GM19397 (cell line): ENCODE measurements around the gene EXOSC5.
"Not testable (repeated sequence)": the region's sequence is repeated elsewhere in the genome, so short reads cannot be mapped to it uniquely, and the experiment has no call there.

Experiments used
- ATAC-seq: cut with Tn5 transposase; IDR thresholded peaks from one replicate; pipeline ENCODE4 v1.9.1; 2021; ENCODE audit warnings: mild to moderate bottlenecking, moderate library complexity; ENCODE audit not compliant: unreplicated experiment

The EXOSC5 gene

DNA sequence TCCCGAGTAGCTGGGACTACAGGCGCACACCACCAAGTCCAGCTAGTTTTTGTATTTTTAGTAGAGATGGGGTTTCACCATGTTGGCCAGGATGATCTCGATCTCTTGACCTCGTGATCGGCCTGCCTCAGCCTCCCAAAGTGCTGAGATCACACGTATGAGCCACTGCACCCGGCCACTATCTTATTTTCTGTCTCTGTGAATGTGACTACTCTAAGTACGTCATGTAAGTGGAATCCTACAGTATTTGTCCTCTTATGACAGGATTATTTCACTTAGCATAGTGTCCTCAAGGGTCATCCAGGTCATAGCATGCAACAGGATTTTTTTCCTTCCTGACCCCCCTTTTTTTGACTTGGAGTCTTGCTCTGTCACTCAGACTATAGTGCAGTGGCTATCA is 25.6 kb downstream of the EXOSC5 start:
- no peak for ATAC-seq

DNA sequence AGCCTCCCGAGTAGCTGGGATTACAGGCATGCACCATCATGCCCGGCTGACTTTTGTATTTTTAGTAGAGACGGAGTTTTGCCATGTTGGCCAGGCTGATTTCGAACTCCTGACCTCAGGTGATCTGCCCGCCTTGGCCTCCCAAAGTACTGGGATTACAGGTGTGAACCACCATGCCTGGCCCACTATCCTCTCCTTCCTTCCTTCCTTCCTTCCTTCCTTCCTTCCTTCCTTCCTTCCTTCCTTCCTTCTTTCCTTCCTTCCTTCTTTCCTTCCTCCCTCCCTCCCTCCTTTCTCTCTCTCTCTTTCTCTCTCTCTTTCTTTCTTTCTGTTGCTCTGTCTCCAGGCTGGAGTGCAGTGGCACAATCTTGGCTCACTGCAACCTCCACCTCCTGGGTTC is 26.0 kb downstream of the EXOSC5 start:
- not testable (repeated sequence) for ATAC-seq

DNA sequence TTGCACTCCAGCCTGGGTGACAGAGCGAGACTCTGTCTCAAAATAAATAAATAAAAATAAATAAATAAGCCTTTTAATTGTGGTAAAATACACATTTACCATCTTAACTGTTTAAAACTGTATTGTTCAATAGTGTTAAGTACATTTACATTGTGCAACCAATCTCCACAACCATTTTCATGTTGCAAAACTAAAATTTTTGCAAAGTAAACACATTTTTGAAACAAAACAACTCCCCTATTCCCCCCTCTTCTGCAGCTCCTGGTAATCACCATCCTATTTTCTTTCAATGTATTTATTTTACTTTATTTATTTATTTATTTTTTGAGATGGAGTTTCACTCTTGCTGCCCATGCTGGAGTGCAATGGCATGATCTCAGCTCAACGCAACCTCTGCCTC is 27.4 kb downstream of the EXOSC5 start:
- no peak for ATAC-seq

DNA sequence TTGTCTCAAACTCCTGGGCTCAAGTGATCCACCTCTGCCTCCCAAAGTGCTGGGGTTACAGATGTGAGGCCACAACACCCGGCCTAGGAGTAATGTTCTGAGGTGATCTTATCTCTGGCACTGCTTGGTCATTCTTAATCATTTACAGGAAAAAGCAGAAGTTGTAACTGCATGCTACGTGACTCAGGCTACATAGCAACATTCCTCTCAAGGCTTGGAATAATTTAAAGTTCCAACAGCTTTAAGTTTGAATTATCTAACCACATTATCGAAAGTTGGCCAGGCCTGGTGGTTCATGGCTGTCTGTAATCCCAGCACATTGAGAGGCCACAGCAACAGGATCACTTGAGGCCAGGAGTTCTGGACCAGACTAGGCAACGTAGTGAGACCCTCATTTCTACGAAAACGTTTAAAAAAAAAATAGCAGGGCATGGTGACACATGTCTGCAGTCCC is 29.3 kb downstream of the EXOSC5 start:
- no peak for ATAC-seq

DNA sequence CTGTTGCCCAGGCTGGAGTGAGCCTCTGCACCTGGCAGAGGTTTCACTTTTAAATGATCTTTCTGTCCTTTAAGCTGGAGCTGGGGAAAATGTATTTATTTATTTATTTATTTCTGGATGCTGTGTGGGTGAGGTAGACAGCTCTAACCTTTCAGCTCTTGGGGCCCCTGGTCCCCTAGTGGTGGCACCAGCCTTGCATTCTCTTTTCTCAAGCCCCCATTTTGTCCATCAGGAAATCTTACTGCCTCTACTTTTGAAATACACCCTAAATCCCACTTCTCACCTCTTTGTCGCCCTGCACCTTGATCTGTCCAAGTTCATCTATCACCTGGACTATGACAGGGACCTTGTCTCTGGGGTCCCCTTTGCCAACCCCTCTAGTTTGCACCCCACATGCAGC is 31.1 kb downstream of the EXOSC5 start:
- ATAC-seq: no peak

DNA sequence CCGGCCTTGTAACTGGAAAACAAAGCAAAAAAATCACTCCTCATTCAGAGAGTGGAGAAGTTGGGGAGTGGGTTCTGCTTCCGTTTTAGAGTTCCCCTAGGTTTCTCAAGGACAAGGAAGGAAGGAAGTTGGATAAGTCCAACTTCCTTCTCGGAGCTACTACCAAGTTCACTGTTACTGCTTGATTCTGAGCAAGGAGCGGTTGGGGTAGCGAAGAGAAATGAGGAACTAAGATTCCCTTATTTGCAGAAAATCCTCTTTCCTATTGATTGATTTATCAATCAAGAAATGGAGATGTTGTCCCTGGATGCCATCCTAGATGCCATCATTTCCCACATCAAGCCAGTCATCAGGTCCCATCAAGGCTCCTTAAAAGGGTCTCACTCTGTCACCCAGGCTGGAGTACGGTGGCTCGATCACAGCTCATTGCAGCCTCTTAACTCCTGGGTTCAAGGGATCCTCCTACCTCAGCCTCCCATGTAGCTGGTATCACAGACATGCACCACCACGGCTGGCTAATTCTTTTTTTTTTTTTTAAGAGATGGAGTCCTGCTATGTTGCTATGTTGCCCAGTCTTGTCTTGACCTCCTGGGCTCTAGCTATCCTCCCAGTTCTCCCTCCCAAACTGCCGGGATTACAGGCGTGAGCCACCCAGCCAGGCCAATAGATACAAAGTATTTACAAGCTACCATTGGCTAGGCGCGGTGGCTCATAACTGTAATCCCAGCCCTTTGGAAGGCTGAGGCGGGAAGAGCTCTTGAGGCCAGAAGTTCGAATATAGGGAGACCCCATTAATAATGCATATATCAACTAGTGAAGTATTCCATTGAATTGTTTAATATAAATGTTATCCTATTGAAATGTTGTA is 32.4 kb downstream of the EXOSC5 start:
- no peak for ATAC-seq

DNA sequence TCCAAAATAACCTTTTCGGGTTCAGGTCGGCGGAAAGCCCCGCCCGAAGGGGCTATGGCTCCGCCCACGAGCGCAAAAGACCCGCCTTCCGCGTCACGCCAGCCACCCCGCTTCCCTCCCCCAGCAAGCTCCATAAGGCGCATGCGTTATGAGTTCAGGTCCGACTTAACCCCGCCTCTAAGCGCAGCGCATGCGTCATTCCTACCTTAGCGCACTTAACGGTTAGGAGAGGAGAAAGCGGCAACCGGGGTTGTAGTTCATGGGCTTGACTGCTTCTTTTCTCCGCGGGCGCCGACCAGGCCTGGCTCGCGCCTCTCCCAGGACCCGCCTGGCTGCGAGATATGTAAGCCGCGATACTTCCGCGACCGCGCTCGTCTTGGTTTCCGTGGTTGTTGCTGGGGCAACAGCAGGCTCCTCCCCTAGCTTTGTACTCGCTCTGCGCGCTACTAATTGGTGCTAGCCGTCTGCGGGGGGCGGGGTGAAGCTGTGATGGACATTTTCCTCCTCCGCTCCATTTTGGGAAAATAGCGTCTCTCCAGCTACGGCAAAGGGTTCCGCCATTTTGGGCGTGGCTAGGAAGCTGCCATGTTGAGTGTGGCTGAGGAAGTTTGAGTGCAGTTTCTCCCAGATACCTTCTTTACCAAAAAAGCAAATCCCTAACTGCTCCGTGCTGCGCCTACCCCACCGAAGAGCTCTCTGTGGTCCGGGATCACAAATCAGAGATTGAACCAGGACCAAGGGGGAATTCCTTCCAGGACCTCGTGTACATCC is 33.2 kb downstream of the EXOSC5 start, which contains the start of gene B9D2:
Gene B9D2, minus strand, starts transcription at position 397 of the 771 bp plus-strand sequence. CDS start 630 bp downstream, outside the sequence.
- ATAC-seq: peak; percentile 81

DNA sequence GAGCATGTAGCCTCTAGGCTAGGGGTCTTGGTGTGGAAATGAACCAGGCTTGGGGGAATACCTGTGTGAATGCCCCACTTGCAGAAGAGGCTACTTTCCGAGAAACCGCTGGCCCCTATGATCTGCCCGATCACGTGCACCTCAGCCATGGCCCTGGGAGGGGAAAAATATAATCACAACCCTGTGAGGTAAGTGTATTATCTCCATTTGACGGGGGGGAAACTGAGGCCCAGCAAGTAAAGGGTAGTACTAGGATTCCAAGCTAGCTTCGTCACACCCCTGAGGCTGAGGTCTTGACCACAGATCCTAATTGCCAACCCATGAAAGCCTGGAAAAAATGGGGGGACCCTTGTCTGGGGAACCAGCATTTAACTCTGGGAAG is 33.8 kb downstream of the EXOSC5 start:
- ATAC-seq: no peak

DNA sequence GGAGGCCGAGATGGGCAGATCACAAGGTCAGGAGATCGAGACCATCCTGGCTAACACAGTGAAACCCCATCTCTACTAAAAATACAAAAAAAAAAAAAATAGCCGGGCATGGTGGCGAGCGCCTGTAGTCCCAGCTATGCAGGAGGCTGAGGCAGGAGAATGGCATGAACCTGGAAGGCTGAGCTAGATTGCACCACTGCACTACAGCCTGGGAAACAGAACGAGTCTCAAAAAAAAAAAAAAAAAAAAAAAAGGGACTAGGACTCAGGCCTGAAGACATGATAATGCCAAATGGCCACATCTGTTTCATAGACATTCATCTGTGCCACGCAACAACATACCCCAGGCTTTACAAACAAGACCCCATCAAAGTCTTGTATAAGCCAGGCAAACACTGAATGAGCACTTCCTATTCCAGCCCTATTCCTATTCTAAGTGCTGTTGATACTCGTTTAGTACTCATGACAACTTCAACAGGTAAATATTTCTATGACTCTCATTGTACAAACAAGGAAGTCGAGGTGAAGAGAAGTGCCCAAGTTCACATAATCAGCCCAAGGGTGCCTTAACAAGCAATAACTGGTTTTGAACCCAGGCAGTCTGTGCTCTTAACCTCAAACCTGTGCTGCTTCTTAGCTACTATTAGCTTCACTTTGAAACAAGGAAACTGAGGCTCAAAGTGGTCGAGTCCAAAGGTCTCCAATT is 34.9 kb downstream of the EXOSC5 start:
- ATAC-seq: no peak

DNA sequence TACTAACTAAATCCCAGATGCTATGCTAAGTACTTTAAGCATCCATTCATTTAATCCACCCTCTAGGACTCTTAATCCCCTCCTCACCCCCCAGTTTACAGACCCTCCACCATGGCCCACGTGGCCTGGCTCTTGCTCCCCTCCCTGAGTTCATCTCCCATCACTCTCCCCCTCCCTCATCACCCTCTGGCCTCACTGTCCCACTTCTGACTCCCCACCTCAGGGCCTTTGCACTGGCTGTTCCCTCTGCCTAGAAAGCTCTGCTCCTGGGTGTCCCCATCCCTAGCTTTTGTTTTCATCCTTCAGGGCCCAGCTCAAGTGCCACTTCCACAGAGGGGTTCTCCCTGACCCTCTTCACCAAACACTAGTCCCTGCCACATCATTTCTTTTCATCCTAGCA is 37.4 kb downstream of the EXOSC5 start:
- no peak for ATAC-seq

DNA sequence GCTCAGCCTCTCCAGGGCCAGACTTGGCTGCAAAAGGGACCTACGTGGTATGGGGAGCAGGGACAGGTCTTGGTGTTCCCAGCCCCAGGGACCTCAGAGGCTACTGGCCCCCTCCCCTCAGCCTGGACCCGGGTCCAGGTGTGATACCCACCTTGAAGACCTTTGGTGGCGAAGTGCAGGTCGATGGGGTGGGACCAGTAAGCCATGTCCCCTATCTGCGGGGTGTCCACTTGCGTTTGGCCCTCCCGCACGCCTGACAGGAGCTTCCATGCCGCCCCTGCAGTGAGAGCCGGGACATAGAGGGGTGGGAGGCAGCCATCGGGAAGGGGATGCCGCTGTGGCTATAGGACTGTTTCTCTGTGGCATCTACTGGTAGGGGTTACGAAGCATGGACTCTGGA is 39.4 kb downstream of the EXOSC5 start:
- no peak for ATAC-seq

DNA sequence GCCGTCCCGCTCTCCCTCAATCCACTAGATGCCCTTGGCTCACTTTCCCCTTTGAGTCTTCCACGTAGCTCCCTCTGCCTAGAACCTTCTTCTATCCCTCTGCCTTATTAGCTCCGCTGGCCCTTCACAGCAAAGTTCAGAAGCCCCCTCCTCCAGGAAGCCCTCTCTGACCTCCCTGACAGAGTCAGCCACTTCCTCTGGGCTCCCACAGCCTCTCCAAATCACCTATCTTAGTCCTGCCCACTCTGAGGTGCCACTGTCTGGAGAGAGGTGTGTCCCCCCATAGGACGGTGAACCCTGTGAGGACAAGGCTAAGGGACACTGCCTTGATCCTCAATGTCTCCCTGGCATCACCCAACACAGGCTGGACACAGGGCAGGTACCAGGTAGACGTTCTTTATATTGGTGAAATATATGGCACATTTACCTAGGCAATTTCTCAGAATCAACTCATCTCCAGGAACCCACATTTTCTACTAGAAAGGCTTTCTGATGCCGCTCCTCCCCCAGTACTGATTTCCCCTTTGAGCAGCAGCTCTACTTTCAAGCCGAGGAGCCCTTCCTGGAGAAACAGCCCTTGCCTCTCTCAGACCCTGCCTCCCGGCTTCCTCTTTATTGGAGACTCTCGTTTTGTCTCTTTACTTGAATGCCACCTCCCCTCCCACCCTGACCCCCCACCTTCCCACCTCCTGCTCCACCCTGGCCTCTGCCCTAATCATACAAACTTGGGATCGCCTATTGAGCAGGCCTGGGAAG is 40.0 kb downstream of the EXOSC5 start:
- ATAC-seq: no peak

DNA sequence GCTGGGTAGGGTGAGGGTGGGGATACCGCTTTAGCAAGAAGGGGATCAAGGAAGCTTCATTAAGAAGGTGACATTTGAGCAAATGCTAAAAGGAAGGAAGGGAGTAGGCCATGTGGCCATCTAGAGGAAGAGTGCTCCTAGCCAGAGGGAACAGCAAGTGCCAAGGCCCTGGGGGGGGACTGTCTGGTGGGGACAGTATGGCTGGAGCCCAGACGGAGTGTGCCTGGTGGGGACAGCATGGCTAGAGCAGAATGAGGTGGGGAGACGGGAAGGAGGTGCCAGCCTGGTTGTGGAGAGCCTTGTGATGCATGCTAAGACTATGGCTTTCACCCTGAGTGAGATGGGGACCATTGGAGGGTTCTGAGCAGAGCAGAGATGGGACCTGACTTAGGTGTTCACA is 41.4 kb downstream of the EXOSC5 start:
- ATAC-seq: no peak

DNA sequence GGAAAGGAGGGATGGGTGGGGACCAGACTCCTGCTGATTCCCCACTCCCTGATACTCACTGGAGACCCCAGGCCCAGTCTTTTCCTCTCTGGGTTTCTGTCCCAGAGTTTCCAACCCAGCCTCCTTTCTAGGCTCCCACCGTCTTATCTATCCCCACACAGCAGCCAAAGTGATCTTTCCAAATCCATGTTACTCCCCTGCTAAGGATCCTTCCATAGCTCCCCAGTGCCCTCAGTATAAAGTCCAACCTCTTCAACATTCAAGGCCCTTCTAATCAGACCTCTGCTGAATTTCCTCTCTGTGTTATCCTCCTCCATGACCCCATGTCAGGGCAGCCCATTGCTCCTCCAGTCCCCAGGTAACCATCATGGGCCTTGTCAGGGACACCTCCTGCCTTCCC is 42.1 kb downstream of the EXOSC5 start:
- no peak for ATAC-seq

DNA sequence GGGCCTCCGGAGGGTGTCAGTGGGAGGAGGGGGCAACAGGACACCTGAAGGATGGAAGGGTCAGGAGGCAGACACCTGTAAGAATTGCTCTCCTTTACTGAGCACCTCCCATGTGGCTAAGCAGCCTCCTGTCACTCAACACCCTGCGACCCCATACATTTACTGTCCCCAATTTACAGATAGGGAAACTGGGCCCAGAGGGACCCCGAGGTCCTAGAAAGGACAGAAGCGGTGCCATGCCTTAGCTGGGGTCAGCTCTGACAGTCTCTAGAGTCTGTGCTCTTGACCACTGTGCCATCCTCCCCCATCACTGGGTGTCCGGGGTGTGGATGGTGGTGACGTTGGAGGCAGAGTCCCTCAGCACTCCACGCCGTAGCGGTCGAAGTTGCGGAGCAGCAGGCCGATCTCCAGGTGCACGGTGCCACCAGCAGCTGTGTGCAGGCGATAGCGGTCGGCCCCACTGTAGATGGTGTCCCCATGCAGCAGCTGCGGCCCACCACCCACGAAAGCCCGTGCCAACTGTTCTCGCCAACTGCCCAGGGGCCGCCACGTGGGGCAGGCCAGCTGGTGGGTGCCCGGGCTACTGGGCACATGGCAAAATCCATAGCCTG is 42.7 kb downstream of the EXOSC5 start:
- ATAC-seq: no peak

DNA sequence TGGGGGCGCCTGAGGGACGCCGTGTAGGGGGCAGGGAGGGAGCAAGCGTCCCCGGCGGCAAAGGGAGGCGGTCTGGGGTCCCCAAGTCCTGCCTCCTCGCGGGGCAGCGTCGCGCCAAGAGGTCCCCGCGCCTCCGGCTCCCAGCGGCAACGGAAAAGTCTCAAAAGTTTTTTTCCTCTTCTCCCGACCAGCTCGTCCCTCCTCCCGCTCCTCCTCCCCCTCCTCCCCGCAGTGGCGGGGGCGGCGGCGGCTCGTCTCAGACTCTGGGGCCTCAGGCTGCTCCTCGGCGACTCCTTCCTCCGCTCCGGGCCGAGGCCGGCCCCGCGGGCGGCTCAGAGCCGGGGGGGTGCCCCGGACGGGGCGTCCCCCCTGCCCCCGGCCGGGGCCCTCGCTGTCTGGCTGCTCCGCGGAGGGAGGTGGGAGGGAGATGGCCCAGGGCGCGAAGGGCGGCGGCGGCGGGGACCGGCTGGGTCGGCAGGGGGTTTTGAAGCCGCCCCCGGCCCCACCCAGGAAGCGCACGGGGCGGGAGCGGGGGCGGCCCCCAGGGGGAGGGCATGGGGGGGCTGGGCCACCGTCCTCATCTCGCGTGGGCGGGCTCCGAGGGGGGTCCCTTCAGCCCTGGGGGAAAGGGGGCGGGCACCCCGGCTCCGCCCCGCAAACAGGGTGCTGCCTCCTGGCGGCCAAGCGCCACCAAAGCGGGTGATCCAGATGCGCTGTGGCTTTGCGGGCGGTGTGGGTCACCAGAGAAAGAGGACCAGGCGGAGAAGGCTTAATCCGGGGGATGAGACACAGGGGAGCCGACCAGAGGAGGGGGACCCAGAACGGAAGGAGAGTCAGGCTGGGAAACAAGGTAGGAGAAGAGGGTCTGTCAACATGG is 43.5 kb downstream of the EXOSC5 start, which contains the start of gene TGFB1:
Gene TGFB1, minus strand, starts transcription at position 457 of the 877 bp plus-strand sequence. CDS start 878 bp downstream, outside the sequence.
- ATAC-seq: peak; percentile 43

DNA sequence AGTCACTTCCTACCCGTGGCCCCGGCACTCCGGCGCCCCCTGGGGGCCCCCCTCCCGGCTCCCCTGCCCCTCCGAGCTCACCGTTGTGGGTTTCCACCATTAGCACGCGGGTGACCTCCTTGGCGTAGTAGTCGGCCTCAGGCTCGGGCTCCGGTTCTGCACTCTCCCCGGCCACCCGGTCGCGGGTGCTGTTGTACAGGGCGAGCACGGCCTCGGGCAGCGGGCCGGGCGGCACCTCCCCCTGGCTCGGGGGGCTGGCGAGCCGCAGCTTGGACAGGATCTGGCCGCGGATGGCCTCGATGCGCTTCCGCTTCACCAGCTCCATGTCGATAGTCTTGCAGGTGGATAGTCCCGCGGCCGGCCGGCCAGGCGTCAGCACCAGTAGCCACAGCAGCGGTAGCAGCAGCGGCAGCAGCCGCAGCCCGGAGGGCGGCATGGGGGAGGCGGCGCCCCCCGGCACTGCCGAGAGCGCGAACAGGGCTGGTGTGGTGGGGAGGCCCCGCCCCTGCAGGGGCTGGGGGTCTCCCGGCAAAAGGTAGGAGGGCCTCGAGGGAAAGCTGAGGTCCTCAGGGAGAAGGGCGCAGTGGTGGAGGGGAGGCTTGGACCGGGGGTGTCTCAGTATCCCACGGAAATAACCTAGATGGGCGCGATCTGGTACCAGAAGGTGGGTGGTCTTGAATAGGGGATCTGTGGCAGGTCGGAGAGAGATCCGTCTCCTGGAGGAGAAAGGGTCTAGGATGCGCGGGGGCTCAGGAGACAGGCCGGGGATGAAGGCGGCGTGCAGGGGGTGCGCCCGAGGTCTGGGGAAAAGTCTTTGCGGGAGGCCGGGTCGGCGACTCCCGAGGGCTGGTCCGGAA is 44.3 kb downstream of the EXOSC5 start:
- no peak for ATAC-seq

DNA sequence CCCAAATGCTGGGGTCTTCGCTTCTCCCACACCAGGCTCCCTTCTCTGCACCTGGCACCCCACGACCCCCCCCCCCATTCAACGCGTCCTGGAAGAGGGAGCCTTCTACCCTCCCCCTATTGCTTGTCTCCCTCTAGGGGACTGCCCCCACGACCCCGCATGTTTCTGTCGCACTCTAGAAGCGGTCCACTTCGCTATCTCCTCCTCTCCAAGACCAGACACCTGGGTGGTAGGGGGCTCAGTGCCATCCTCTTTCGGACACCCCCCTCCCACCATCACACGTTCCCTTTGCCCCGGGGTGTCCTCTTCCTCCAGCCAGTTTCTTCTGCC is 44.9 kb downstream of the EXOSC5 start:
- no peak for ATAC-seq
